HCT116 (cell line): ENCODE measurements around the gene FSTL4. TPM values are rescaled to one million over a fixed set of nuclear protein-coding genes. Genes with fewer than 3 reads are reported as not detected.

Experiments used
- ATAC-seq: fragments of 200-7000 bp; cut with Tn5 transposase; 2 replicates; pipeline ENCODE4 v1.9.1; 2020; ENCODE audit warnings: mild to moderate bottlenecking, moderate library complexity
- BruUV-seq: library from RNA; stranded (reverse); fragments of 400-500 nt; replicated peaks from 2 replicates; lab custom pipeline; 2021; lab: Mats Ljungman, UMichigan
- CTCF ChIA-PET: fragments of 300-600 bp; sonication (Branson Sonifier 250); formaldehyde crosslinking; loops from one replicate; lab custom pipeline; 2021; ENCODE audit warnings: antibody characterized with exemption; lab: Charles Lee
- POLR2A ChIA-PET: fragments of 300-600, 350-600 bp; sonication (Branson Sonifier 250); formaldehyde crosslinking; loops from one replicate; lab custom pipeline; 2021; ENCODE audit warnings: antibody characterized with exemption; lab: Charles Lee
- RAD21 ChIA-PET, 2 experiments: fragments of 300-600 bp; sonication (Branson Sonifier 250); formaldehyde crosslinking; loops; one replicate each; lab custom pipeline; 2023; ENCODE audit warnings: low total read pairs in 2 of 2; ENCODE audit not compliant: uncharacterized antibody in 2 of 2, unreplicated experiment in 2 of 2, low non-redundant PET in 1 of 2; lab: Charles Lee
- DNase-seq: peaks from one replicate; pipeline ENCODE4 v3.0.0-alpha.2; 2010; ENCODE audit warnings: low read depth, low spot score
- H2AFZ ChIP-seq: fragments of 200-600 bp; shearing (Covaris generic), sonication (generic); 2 replicates; pipeline ENCODE4 v1.6.1; 2017; ENCODE audit warnings: low read depth, mixed run types, mixed read lengths, antibody characterized with exemption, low read length; ENCODE audit not compliant: poor library complexity, severe bottlenecking
- H3K27ac ChIP-seq: 2 replicates; pipeline ENCODE4 v1.5.1; 2012; ENCODE audit warnings: low read depth, low read length
- H3K27me3 ChIP-seq: fragments of 200-600 bp; sonication (generic); 2 replicates; pipeline ENCODE4 v1.6.1; 2016; ENCODE audit warnings: mixed run types, low read length, mixed read lengths; ENCODE audit not compliant: insufficient read depth
- H3K36me3 ChIP-seq, 2 experiments: fragments of 200-500 bp in 1 of 2; fragments of 200-600 bp in 1 of 2; sonication (Bioruptor generic) in 1 of 2; sonication (generic) in 1 of 2; 2 replicates each; pipeline versions ENCODE4 v1.5.1 to v1.6.1; 2014 to 2016; ENCODE audit warnings: low read length in 2 of 2, inconsistent platforms in 1 of 2, mixed read lengths in 1 of 2, mixed run types in 1 of 2; ENCODE audit not compliant: insufficient read depth in 2 of 2, control insufficient read depth in 1 of 2
- H3K4me1 ChIP-seq, 2 experiments: fragments of 200-600 bp in 1 of 2; sonication (generic) in 1 of 2; 2 replicates each; pipeline versions ENCODE4 v1.5.1 to v1.6.1; 2012 to 2017; ENCODE audit warnings: low read length in 2 of 2, inconsistent platforms in 1 of 2, mild to moderate bottlenecking in 1 of 2, mixed read lengths in 1 of 2, mixed run types in 1 of 2, moderate library complexity in 1 of 2; ENCODE audit not compliant: insufficient read depth in 2 of 2, control insufficient read depth in 1 of 2
- H3K4me2 ChIP-seq: fragments of 200-600 bp; sonication (generic); 2 replicates; pipeline ENCODE4 v1.6.1; 2017; ENCODE audit warnings: mixed run types, low read length, mixed read lengths
- H3K4me3 ChIP-seq, 2 experiments: fragments of 200-600 bp in 1 of 2; sonication (generic) in 1 of 2; replicated peaks in 1 of 2; 2 replicates each; pipeline ENCODE4 v1.5.1; 2011 to 2016; ENCODE audit warnings: low read length in 2 of 2, control low read depth in 1 of 2, low read depth in 1 of 2, mild to moderate bottlenecking in 1 of 2, mixed read lengths in 1 of 2, mixed run types in 1 of 2
- H3K79me2 ChIP-seq: fragments of 200-600 bp; sonication (generic); 2 replicates; pipeline ENCODE4 v1.6.1; 2017; ENCODE audit warnings: mild to moderate bottlenecking, mixed run types, low read length, moderate library complexity, mixed read lengths; ENCODE audit not compliant: insufficient read depth
- H3K9ac ChIP-seq: fragments of 200-600 bp; sonication (generic); 2 replicates; pipeline ENCODE4 v1.6.1; 2016; ENCODE audit warnings: low read length, mixed read lengths
- H3K9me2 ChIP-seq: fragments of 200-600 bp; sonication (generic), shearing (Covaris generic); 2 replicates; pipeline ENCODE4 v1.6.1; 2017; ENCODE audit warnings: mixed run types, mild to moderate bottlenecking, moderate library complexity; ENCODE audit not compliant: insufficient read depth
- H3K9me3 ChIP-seq, 2 experiments: fragments of 200-500 bp in 1 of 2; fragments of 200-600 bp in 1 of 2; sonication (Bioruptor generic) in 1 of 2; sonication (generic) in 1 of 2; 2 replicates each; pipeline ENCODE4 v1.6.1; 2014 to 2017; ENCODE audit warnings: low read length in 2 of 2, mixed read lengths in 2 of 2, inconsistent platforms in 1 of 2, low read depth in 1 of 2, mild to moderate bottlenecking in 1 of 2, mixed run types in 1 of 2, moderate library complexity in 1 of 2; ENCODE audit not compliant: control insufficient read depth in 1 of 2, insufficient read depth in 1 of 2
- H4K20me1 ChIP-seq: fragments of 200-600 bp; sonication (generic), shearing (Covaris generic); 2 replicates; pipeline ENCODE4 v1.6.1; 2017; ENCODE audit warnings: mixed run types, mild to moderate bottlenecking, moderate library complexity; ENCODE audit not compliant: insufficient read depth
- CEBPB ChIP-seq: IDR thresholded peaks from 2 replicates; pipeline ENCODE4 v1.6.1; 2012; ENCODE audit warnings: low read depth
- CTCF ChIP-seq, 3 experiments: fragments of 200-600 bp in 1 of 3; sonication (generic) in 1 of 3; IDR thresholded peaks in 2 of 3; conservative IDR thresholded peaks in 1 of 3; 2 replicates each; pipeline ENCODE4 v1.5.1; 2012 to 2017; ENCODE audit warnings: low read depth in 2 of 3, low read length in 2 of 3, antibody characterized with exemption in 1 of 3, borderline replicate concordance in 1 of 3, control low read depth in 1 of 3, mild to moderate bottlenecking in 1 of 3, mixed read lengths in 1 of 3, mixed run types in 1 of 3, moderate library complexity in 1 of 3; ENCODE audit not compliant: insufficient read depth in 1 of 3
- EGR1 ChIP-seq: IDR thresholded peaks from 2 replicates; pipeline ENCODE4 v1.6.1; 2012; ENCODE audit warnings: low read depth
- ELF1 ChIP-seq: IDR thresholded peaks from 2 replicates; pipeline ENCODE4 v1.6.1; 2012; ENCODE audit warnings: low read depth, borderline replicate concordance
- EZH2 ChIP-seq: fragments of 200-600 bp; sonication (generic); IDR thresholded peaks from 2 replicates; pipeline ENCODE4 v1.6.1; 2017; ENCODE audit warnings: antibody characterized with exemption, mixed run types
- EZH2phosphoT487 ChIP-seq: fragments of 200-600 bp; IDR thresholded peaks from 2 replicates; pipeline ENCODE4 v1.6.1; 2018; ENCODE audit warnings: antibody characterized with exemption, borderline replicate concordance
- FOSL1 ChIP-seq: IDR thresholded peaks from 2 replicates; pipeline ENCODE4 v1.6.1; 2012; ENCODE audit warnings: low read depth
- MAX ChIP-seq: IDR thresholded peaks from 2 replicates; pipeline ENCODE4 v1.6.1; 2012
- POLR2AphosphoS5 ChIP-seq: IDR thresholded peaks from 2 replicates; pipeline ENCODE4 v1.6.1; 2011; ENCODE audit warnings: mild to moderate bottlenecking, low read depth, low read length, moderate library complexity
- RAD21 ChIP-seq: IDR thresholded peaks from 2 replicates; pipeline ENCODE4 v1.6.1; 2012; ENCODE audit warnings: low read depth, mild to moderate bottlenecking
- SIN3A ChIP-seq: IDR thresholded peaks from 2 replicates; pipeline ENCODE4 v1.6.1; 2012; ENCODE audit warnings: low read depth
- SP1 ChIP-seq: IDR thresholded peaks from 2 replicates; pipeline ENCODE4 v1.6.1; 2012; ENCODE audit warnings: low read depth
- SRF ChIP-seq: IDR thresholded peaks from 2 replicates; pipeline ENCODE4 v1.6.1; 2012; ENCODE audit warnings: low read depth
- TCF7L2 ChIP-seq: IDR thresholded peaks from 2 replicates; pipeline ENCODE4 v1.7.0; 2011; ENCODE audit warnings: borderline replicate concordance, inconsistent platforms; ENCODE audit not compliant: insufficient read depth, insufficient read length; ENCODE audit errors: extremely low read depth
- YY1 ChIP-seq: IDR thresholded peaks from 2 replicates; pipeline ENCODE4 v1.6.1; 2011; ENCODE audit warnings: low read length, low read depth, moderate library complexity, mild to moderate bottlenecking; ENCODE audit not compliant: insufficient replicate concordance; ENCODE audit errors: extremely low read depth
- intact Hi-C: fragments of 100-400 bp; cut with micrococcal nuclease; formaldehyde crosslinking; loops from 2 replicates; pipeline ENCODE4 v1.10.0; 2022
- total RNA-seq: library from RNA; stranded (reverse); gene quantifications from one replicate; pipeline ENCODE4 v1.2.1, GENCODE V29; 2021; ENCODE audit not compliant: unreplicated experiment

The FSTL4 gene
- total RNA-seq, 1 experiment from 2014 or later, result 0.37 TPM

GRCh38 chr5:133303298-133303697, 309.0 kb downstream of the FSTL4 start:
- no peak for ATAC-seq
- H3K4me1 ChIP-seq, result peaks cover 0 to 4% of the 10 kb centered on the region in 2 experiments; a peak in 1 of 4 replicates
- no peaks in the 10 kb centered on the region for H3K79me2 ChIP-seq
- no peaks in the 10 kb centered on the region for H3K9me3 ChIP-seq
- H3K4me3 ChIP-seq, result no peak overlapping the region
- H3K27me3 ChIP-seq, result peaks cover 3% of the 10 kb centered on the region; the same call in 1 of the 2 replicates
- H3K36me3 ChIP-seq, result no peaks in the 10 kb centered on the region
- CTCF ChIA-PET, result interaction anchor here (1.2 kb wide), 2 partner anchors 13 to 55 kb away, joined by 3 read pairs; no protein-coding TSS in a partner anchor
- no peak overlapping the region for H2AFZ ChIP-seq
- POLR2A ChIA-PET, result no interaction called here
- intact Hi-C loops, result no loop called here
- no peak overlapping the region for H3K27ac ChIP-seq
- no peak for DNase-seq
- no peaks in the 10 kb centered on the region for H4K20me1 ChIP-seq
- no TSS peak for BruUV-seq
- TF ChIP-seq FOSL1, result no peak
- no peak for TF ChIP-seq YY1
- TF ChIP-seq SP1, result no peak
- TF ChIP-seq SIN3A, result no peak
- no peak for TF ChIP-seq CEBPB
- H3K9me2 ChIP-seq, result no peaks in the 10 kb centered on the region
- H3K4me2 ChIP-seq, result no peak overlapping the region
- RAD21 ChIA-PET, result no interaction called here
- H3K9ac ChIP-seq, result no peak overlapping the region

- no TSS peak for BruUV-seq
- no peaks in the 10 kb centered on the region for H3K79me2 ChIP-seq
- ATAC-seq (no peak), DNase-seq (no peak)
- H3K4me1 ChIP-seq, result peaks cover 0 to 5% of the 10 kb centered on the region in 2 experiments; a peak in 1 of 4 replicates
- no peaks in the 10 kb centered on the region for H4K20me1 ChIP-seq
- H3K4me2 ChIP-seq, result no peak overlapping the region
- POLR2A ChIA-PET, result no interaction called here
- RAD21 ChIA-PET, result no interaction called here
- CTCF ChIA-PET, result no interaction called here
- H3K36me3 ChIP-seq, result no peaks in the 10 kb centered on the region
- no peak overlapping the region for H3K27ac ChIP-seq
- H3K9ac ChIP-seq, result no peak overlapping the region
- H3K9me3 ChIP-seq, result no peaks in the 10 kb centered on the region
- no peaks in the 10 kb centered on the region for H3K9me2 ChIP-seq
- H3K27me3 ChIP-seq, result peaks cover 3% of the 10 kb centered on the region; the same call in 1 of the 2 replicates
- no peak overlapping the region for H2AFZ ChIP-seq
- intact Hi-C loops, result no loop called here
- no peak overlapping the region for H3K4me3 ChIP-seq
- no peak for TF ChIP-seq FOSL1
- no peak for TF ChIP-seq YY1
- TF ChIP-seq EZH2, result no peak
- no peak for TF ChIP-seq SIN3A
- TF ChIP-seq POLR2AphosphoS5, result no peak
- no peak for TF ChIP-seq RAD21
- TF ChIP-seq MAX, result no peak
- TF ChIP-seq EGR1, result no peak
- TF ChIP-seq EZH2phosphoT487, result no peak
- no peak for TF ChIP-seq CEBPB
- no peak for TF ChIP-seq ELF1
- TF ChIP-seq CTCF (IDR thresholded peaks at IDR 0.05 in 2 of 3, conservative IDR thresholded peaks at IDR 0.05 in 1 of 3; ENCODE audit: borderline replicate concordance in 1 of 3, insufficient read depth in 1 of 3, low read depth in 2 of 3, low read length in 2 of 3), result no peak
- no peak for TF ChIP-seq SRF
- no peak for TF ChIP-seq SP1
- TF ChIP-seq TCF7L2, result no peak
Observed at GRCh38 chr5:133299728-133300127, 312.6 kb downstream of the FSTL4 start.
